ENCODE data around the gene DCC. TPM values are rescaled to one million over a fixed set of nuclear protein-coding genes. Genes with fewer than 3 reads are reported as not detected.

Gene DCC
- total and polyA plus RNA-seq, 10 donors: 0.03 to 9.2 (median 0.91) TPM; not detected in 1

GRCh38 chr18:52376104-52376503 is 36.1 kb downstream of the DCC start:
- TF ChIP-seq CTCF (IDR thresholded peaks at IDR 0.05 in 8 of 11, conservative IDR thresholded peaks at IDR 0.05 in 3 of 11) (no peak), POLR2A (IDR thresholded peaks at IDR 0.05) (no peak)

DNA sequence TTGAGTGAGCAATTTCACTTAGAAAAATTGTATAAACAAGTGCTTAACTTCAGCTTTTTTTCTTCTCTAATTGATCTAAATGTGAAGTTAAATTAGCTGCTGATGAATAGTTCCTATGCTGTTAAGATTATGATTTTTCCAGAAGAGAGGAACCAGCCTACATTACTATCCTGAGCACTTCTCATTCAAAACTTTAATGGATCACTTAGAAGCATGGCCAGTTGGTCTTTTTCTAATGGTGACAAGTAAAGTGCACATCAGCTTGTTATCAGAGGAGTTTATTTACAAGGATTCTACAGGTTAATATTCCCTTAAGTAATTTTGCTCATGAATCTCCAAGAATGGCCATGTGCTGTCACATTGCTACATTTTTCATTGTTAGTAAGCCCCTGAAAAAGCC is 37.1 kb downstream of the DCC start:
- no peaks in the 10 kb centered on the region for H3K36me3 ChIP-seq
- no peak overlapping the region for H3K4me3 ChIP-seq
- no peaks in the 10 kb centered on the region for H3K9me3 ChIP-seq
- intact Hi-C loops (cut with DNase I; ENCODE audit: low total_unique reads): no loop called here
- no peak overlapping the region for H3K27ac ChIP-seq
- no peaks in the 10 kb centered on the region for H3K27me3 ChIP-seq (replicated peaks in 1 of 7)
- no peak for DNase-seq
- H3K4me1 ChIP-seq: no peaks in the 10 kb centered on the region
- TF ChIP-seq CTCF (IDR thresholded peaks at IDR 0.05 in 8 of 11, conservative IDR thresholded peaks at IDR 0.05 in 3 of 11) (no peak), POLR2A (IDR thresholded peaks at IDR 0.05) (no peak), POLR2AphosphoS5 (IDR thresholded peaks at IDR 0.05) (no peak)

More at GRCh38 chr18:52376104-52376503, 36.1 kb downstream of the DCC start:
- Histone ChIP-seq H3K4me3 (no peak overlapping the region), H3K27ac (no peak overlapping the region), H3K27me3 (replicated peaks in 1 of 7) (no peaks in the 10 kb centered on the region), H3K36me3 (no peaks in the 10 kb centered on the region), H3K9me3 (no peaks in the 10 kb centered on the region), H3K4me1 (no peaks in the 10 kb centered on the region)
- intact Hi-C loops (cut with DNase I; ENCODE audit: low total_unique reads): no loop called here
- WGBS, 5 donors: 17 to 44% (median 27%) methylated on average over 1 of the region's 1 CpG
- DNase-seq: no peak

DNA sequence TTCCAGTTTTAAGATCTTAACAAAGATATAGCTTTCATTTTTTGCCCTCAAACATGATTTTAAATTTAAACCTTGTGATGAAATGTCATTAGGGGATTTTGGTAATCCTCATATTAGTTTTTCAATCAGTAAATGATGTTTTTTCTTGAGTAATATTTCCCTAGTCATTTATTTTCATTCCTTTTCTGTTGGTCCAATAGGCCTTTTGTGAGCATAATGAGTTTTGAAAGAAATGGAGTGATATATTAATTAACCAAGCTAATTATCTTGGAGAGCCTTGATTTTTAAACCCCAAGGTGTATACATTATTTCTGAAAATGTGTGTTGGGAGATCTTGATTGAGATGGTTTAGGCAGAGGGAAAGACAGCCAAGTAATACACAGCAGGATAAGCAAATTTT is 46.3 kb downstream of the DCC start:
- no peak overlapping the region for H3K4me3 ChIP-seq
- TF ChIP-seq POLR2AphosphoS5 (IDR thresholded peaks at IDR 0.05) (no peak), POLR2A (IDR thresholded peaks at IDR 0.05) (no peak), CTCF (IDR thresholded peaks at IDR 0.05 in 8 of 11, conservative IDR thresholded peaks at IDR 0.05 in 3 of 11) (no peak)
- H3K27me3 ChIP-seq (replicated peaks in 1 of 7): no peaks in the 10 kb centered on the region
- no peaks in the 10 kb centered on the region for H3K9me3 ChIP-seq
- no peak for DNase-seq
- no peaks in the 10 kb centered on the region for H3K36me3 ChIP-seq
- H3K27ac ChIP-seq: no peak overlapping the region
- H3K4me1 ChIP-seq: no peaks in the 10 kb centered on the region
- intact Hi-C loops (cut with DNase I; ENCODE audit: low total_unique reads): no loop called here

- Histone ChIP-seq H3K27me3 (replicated peaks in 1 of 7) (no peaks in the 10 kb centered on the region), H3K9me3 (no peaks in the 10 kb centered on the region), H3K4me1 (no peaks in the 10 kb centered on the region), H3K27ac (no peak overlapping the region), H3K36me3 (no peaks in the 10 kb centered on the region), H3K4me3 (no peak overlapping the region)
- no peak for DNase-seq
- intact Hi-C loops (cut with DNase I; ENCODE audit: low total_unique reads): no loop called here
- 65 to 89% (median 69%) methylated on average over 3 of the region's 3 CpGs for WGBS, 5 donors
- TF ChIP-seq POLR2AphosphoS5 (IDR thresholded peaks at IDR 0.05) (no peak), POLR2A (IDR thresholded peaks at IDR 0.05) (no peak), CTCF (IDR thresholded peaks at IDR 0.05 in 8 of 11, conservative IDR thresholded peaks at IDR 0.05 in 3 of 11) (no peak)
Measured at GRCh38 chr18:52387175-52387574, 47.2 kb downstream of the DCC start.

Data from spleen (tissue), 11 donors.